ENCODE results near the gene DCDC2C.

Gene DCDC2C

GRCh38 chr2:3678212-3678611 is 25.2 kb upstream of the DCDC2C start:
- TF ChIP-seq EGR1 (IDR thresholded peaks at IDR 0.05) = no peak
- TF ChIP-seq TEAD4 (IDR thresholded peaks at IDR 0.05) = no peak
- no peak for TF ChIP-seq RAD21 (IDR thresholded peaks at IDR 0.05; ENCODE audit: low read depth)
- no peak for TF ChIP-seq YY1 (IDR thresholded peaks at IDR 0.05; ENCODE audit: low read depth)
- no peak for TF ChIP-seq TAF1 (IDR thresholded peaks at IDR 0.05; ENCODE audit: low read depth)
- TF ChIP-seq CEBPB (IDR thresholded peaks at IDR 0.05) = no peak
- no peak for TF ChIP-seq FOXM1 (IDR thresholded peaks at IDR 0.05; ENCODE audit: borderline replicate concordance, low read depth)
- TF ChIP-seq MAX (IDR thresholded peaks at IDR 0.05) = no peak
- no peak for TF ChIP-seq ZBTB7A (IDR thresholded peaks at IDR 0.05; ENCODE audit: low read depth)
- TF ChIP-seq NFIC (IDR thresholded peaks at IDR 0.05) = no peak
- no peak for TF ChIP-seq EP300 (IDR thresholded peaks at IDR 0.05; ENCODE audit: borderline replicate concordance)
- TF ChIP-seq CREB1 (IDR thresholded peaks at IDR 0.05; ENCODE audit: low read depth) = no peak
- no peak for TF ChIP-seq USF1 (IDR thresholded peaks at IDR 0.05)

GRCh38 chr2:3679180-3679579 is 24.2 kb upstream of the DCDC2C start:
- TF ChIP-seq MAX (IDR thresholded peaks at IDR 0.05) (no peak), ZBTB7A (IDR thresholded peaks at IDR 0.05; ENCODE audit: low read depth) (no peak), REST (IDR thresholded peaks at IDR 0.05; ENCODE audit: low read depth) (no peak), TEAD4 (IDR thresholded peaks at IDR 0.05) (no peak), FOXM1 (IDR thresholded peaks at IDR 0.05; ENCODE audit: borderline replicate concordance, low read depth) (no peak), RAD21 (IDR thresholded peaks at IDR 0.05; ENCODE audit: low read depth) (no peak), CEBPB (IDR thresholded peaks at IDR 0.05) (no peak), NFIC (IDR thresholded peaks at IDR 0.05) (no peak), YY1 (IDR thresholded peaks at IDR 0.05; ENCODE audit: low read depth) (no peak), EP300 (IDR thresholded peaks at IDR 0.05; ENCODE audit: borderline replicate concordance) (no peak), CREB1 (IDR thresholded peaks at IDR 0.05; ENCODE audit: low read depth) (no peak), TCF12 (IDR thresholded peaks at IDR 0.05; ENCODE audit: low read depth) (no peak), EGR1 (IDR thresholded peaks at IDR 0.05) (no peak), TAF1 (IDR thresholded peaks at IDR 0.05; ENCODE audit: low read depth) (no peak), USF1 (IDR thresholded peaks at IDR 0.05) (no peak)

- TF ChIP-seq ZBTB7A (IDR thresholded peaks at IDR 0.05; ENCODE audit: low read depth) (no peak), NFIC (IDR thresholded peaks at IDR 0.05) (no peak), TCF12 (IDR thresholded peaks at IDR 0.05; ENCODE audit: low read depth) (no peak), CREB1 (IDR thresholded peaks at IDR 0.05; ENCODE audit: low read depth) (no peak), REST (IDR thresholded peaks at IDR 0.05; ENCODE audit: low read depth) (no peak), EGR1 (IDR thresholded peaks at IDR 0.05) (no peak), MAX (IDR thresholded peaks at IDR 0.05) (no peak), RAD21 (IDR thresholded peaks at IDR 0.05; ENCODE audit: low read depth) (no peak), USF1 (IDR thresholded peaks at IDR 0.05) (no peak), CEBPB (IDR thresholded peaks at IDR 0.05) (no peak), TAF1 (IDR thresholded peaks at IDR 0.05; ENCODE audit: low read depth) (no peak), YY1 (IDR thresholded peaks at IDR 0.05; ENCODE audit: low read depth) (no peak), TEAD4 (IDR thresholded peaks at IDR 0.05) (no peak), FOXM1 (IDR thresholded peaks at IDR 0.05; ENCODE audit: borderline replicate concordance, low read depth) (no peak), EP300 (IDR thresholded peaks at IDR 0.05; ENCODE audit: borderline replicate concordance) (no peak)
Measured at GRCh38 chr2:3679616-3680393, 23.6 kb upstream of the DCDC2C start.

GRCh38 chr2:3680548-3681345 is 22.6 kb upstream of the DCDC2C start:
- TF ChIP-seq CEBPB (IDR thresholded peaks at IDR 0.05) = no peak
- TF ChIP-seq USF1 (IDR thresholded peaks at IDR 0.05) = no peak
- no peak for TF ChIP-seq EGR1 (IDR thresholded peaks at IDR 0.05)
- no peak for TF ChIP-seq MAX (IDR thresholded peaks at IDR 0.05)
- no peak for TF ChIP-seq YY1 (IDR thresholded peaks at IDR 0.05; ENCODE audit: low read depth)
- TF ChIP-seq TEAD4 (IDR thresholded peaks at IDR 0.05) = no peak
- TF ChIP-seq REST (IDR thresholded peaks at IDR 0.05; ENCODE audit: low read depth) = no peak
- no peak for TF ChIP-seq ZBTB7A (IDR thresholded peaks at IDR 0.05; ENCODE audit: low read depth)
- TF ChIP-seq TCF12 (IDR thresholded peaks at IDR 0.05; ENCODE audit: low read depth) = no peak
- TF ChIP-seq NFIC (IDR thresholded peaks at IDR 0.05) = no peak
- no peak for TF ChIP-seq TAF1 (IDR thresholded peaks at IDR 0.05; ENCODE audit: low read depth)
- TF ChIP-seq FOXM1 (IDR thresholded peaks at IDR 0.05; ENCODE audit: borderline replicate concordance, low read depth) = no peak
- no peak for TF ChIP-seq CREB1 (IDR thresholded peaks at IDR 0.05; ENCODE audit: low read depth)
- TF ChIP-seq EP300 (IDR thresholded peaks at IDR 0.05; ENCODE audit: borderline replicate concordance) = no peak
- TF ChIP-seq RAD21 (IDR thresholded peaks at IDR 0.05; ENCODE audit: low read depth) = no peak

All from Ishikawa (cell line).